BE2C (cell line): ENCODE measurements around the gene SPOCK3.

Source experiments
- DNase-seq: peaks from one replicate; pipeline ENCODE4 v3.0.0-alpha.2; 2020
- H3K27me3 ChIP-seq: fragments of 250-450 bp; sonication (Bioruptor Pico); 2 replicates; pipeline ENCODE4 v1.5.1; 2020; ENCODE audit warnings: mild to moderate bottlenecking
- H3K36me3 ChIP-seq: fragments of 250-450 bp; sonication (Bioruptor Pico); 2 replicates; pipeline ENCODE4 v1.5.1; 2020; ENCODE audit warnings: mild to moderate bottlenecking
- H3K4me1 ChIP-seq: fragments of 250-450 bp; sonication (Bioruptor Pico); 2 replicates; pipeline ENCODE4 v1.5.1; 2020
- H3K4me3 ChIP-seq: 2 replicates; pipeline ENCODE4 v1.5.1; 2011; ENCODE audit warnings: low read depth, low read length
- H3K9me3 ChIP-seq: fragments of 250-450 bp; sonication (Bioruptor Pico); 2 replicates; pipeline ENCODE4 v1.5.1; 2020
- CTCF ChIP-seq: IDR thresholded peaks from 2 replicates; pipeline ENCODE4 v1.5.1; 2012; ENCODE audit warnings: mild to moderate bottlenecking, low read depth, low read length

The SPOCK3 gene

GRCh38 chr4:167221084-167221483 is 13.2 kb downstream of the SPOCK3 start:
- Histone ChIP-seq H3K4me1 (no peaks in the 10 kb centered on the region), H3K9me3 (no peaks in the 10 kb centered on the region), H3K4me3 (no peak overlapping the region), H3K27me3 (no peaks in the 10 kb centered on the region), H3K36me3 (no peaks in the 10 kb centered on the region)
- DNase-seq = no peak
- no peak for TF ChIP-seq CTCF

GRCh38 chr4:167218022-167218608 is 16.2 kb downstream of the SPOCK3 start:
- H3K4me1 ChIP-seq = no peaks in the 10 kb centered on the region
- H3K27me3 ChIP-seq = no peaks in the 10 kb centered on the region
- no peaks in the 10 kb centered on the region for H3K36me3 ChIP-seq
- TF ChIP-seq CTCF = no peak
- no peak for DNase-seq
- no peak overlapping the region for H3K4me3 ChIP-seq
- H3K9me3 ChIP-seq = no peaks in the 10 kb centered on the region

- Histone ChIP-seq H3K27me3 (no peaks in the 10 kb centered on the region), H3K36me3 (no peaks in the 10 kb centered on the region), H3K9me3 (no peaks in the 10 kb centered on the region), H3K4me3 (no peak overlapping the region), H3K4me1 (no peaks in the 10 kb centered on the region)
- no peak for TF ChIP-seq CTCF
- DNase-seq = no peak
Observed at GRCh38 chr4:167216783-167217182, 17.5 kb downstream of the SPOCK3 start.

- Histone ChIP-seq H3K4me1 (no peaks in the 10 kb centered on the region), H3K4me3 (no peak overlapping the region), H3K36me3 (no peaks in the 10 kb centered on the region), H3K27me3 (no peaks in the 10 kb centered on the region), H3K9me3 (no peaks in the 10 kb centered on the region)
- TF ChIP-seq CTCF = no peak
- DNase-seq = no peak
Observed at GRCh38 chr4:167210166-167210565, 24.1 kb downstream of the SPOCK3 start.

GRCh38 chr4:167196344-167197012 is 37.8 kb downstream of the SPOCK3 start:
- no peaks in the 10 kb centered on the region for H3K9me3 ChIP-seq
- no peaks in the 10 kb centered on the region; the same call in 1 of the 2 replicates for H3K4me1 ChIP-seq
- DNase-seq = no peak
- H3K4me3 ChIP-seq = no peak overlapping the region
- no peak for TF ChIP-seq CTCF
- H3K36me3 ChIP-seq = no peaks in the 10 kb centered on the region
- H3K27me3 ChIP-seq = no peaks in the 10 kb centered on the region

- Histone ChIP-seq H3K4me1 (no peaks in the 10 kb centered on the region), H3K36me3 (no peaks in the 10 kb centered on the region), H3K4me3 (no peak overlapping the region), H3K9me3 (no peaks in the 10 kb centered on the region), H3K27me3 (no peaks in the 10 kb centered on the region)
- TF ChIP-seq CTCF = no peak
- no peak for DNase-seq
Observed at GRCh38 chr4:167190379-167190778, 43.9 kb downstream of the SPOCK3 start.
